Osteoblast (primary cell): ENCODE results near the gene CBLB. TPM values are rescaled to one million over a fixed set of nuclear protein-coding genes. Genes with fewer than 3 reads are reported as not detected.

Experiments
- DNase-seq: peaks from one replicate; pipeline ENCODE4 v3.0.0; 2011; ENCODE audit warnings: low spot score, mixed read lengths; ENCODE audit not compliant: insufficient read length; ENCODE audit errors: missing footprints
- H2AFZ ChIP-seq: 2 replicates; pipeline ENCODE4 v1.6.0; 2011; ENCODE audit warnings: mild to moderate bottlenecking, low read length
- H3K27ac ChIP-seq: 2 replicates; pipeline ENCODE4 v1.5.1; 2011; ENCODE audit warnings: mild to moderate bottlenecking, low read depth, low read length, moderate library complexity
- H3K27me3 ChIP-seq: 2 replicates; pipeline ENCODE4 v1.6.0; 2012; ENCODE audit warnings: mild to moderate bottlenecking, control low read depth, inconsistent platforms, low read length, moderate library complexity; ENCODE audit not compliant: insufficient read depth
- H3K36me3 ChIP-seq: 2 replicates; pipeline ENCODE4 v1.5.1; 2011; ENCODE audit warnings: mild to moderate bottlenecking, low read length, control low read depth, moderate library complexity; ENCODE audit not compliant: insufficient read depth
- H3K4me1 ChIP-seq: 2 replicates; pipeline ENCODE4 v1.5.1; 2011; ENCODE audit warnings: mild to moderate bottlenecking, low read length, control low read depth, moderate library complexity; ENCODE audit not compliant: insufficient read depth
- H3K4me2 ChIP-seq: 2 replicates; pipeline ENCODE4 v1.6.0; 2011; ENCODE audit warnings: mild to moderate bottlenecking, low read length; ENCODE audit not compliant: insufficient read depth
- H3K4me3 ChIP-seq: fragments of 200-600 bp; sonication (generic); 3 replicates; pipeline ENCODE4 v1.5.1; 2012; ENCODE audit warnings: mild to moderate bottlenecking, low read length, inconsistent platforms; ENCODE audit not compliant: insufficient read depth
- H3K79me2 ChIP-seq: 2 replicates; pipeline ENCODE4 v1.6.0; 2012; ENCODE audit warnings: mild to moderate bottlenecking, low read length, control low read depth, inconsistent platforms; ENCODE audit not compliant: insufficient read depth
- H3K9me3 ChIP-seq: 2 replicates; pipeline ENCODE4 v1.5.1; 2011; ENCODE audit warnings: low read depth, low read length, control low read depth
- H4K20me1 ChIP-seq: 2 replicates; pipeline ENCODE4 v1.6.0; 2012; ENCODE audit warnings: mild to moderate bottlenecking, low read length, control low read depth; ENCODE audit not compliant: insufficient read depth
- total RNA-seq: library from RNA; depleted of rRNA; stranded (reverse); fragments of >200 nt; gene quantifications from 2 replicates; pipeline ENCODE4 v1.2.3, GENCODE V29; 2012
- TF ChIP-seq, protein P1 (sequence below): IDR thresholded peaks from 2 replicates; pipeline ENCODE4 v1.5.1; 2011; ENCODE audit warnings: mild to moderate bottlenecking, low read depth, low read length, moderate library complexity; ENCODE audit errors: extremely low read depth

Gene CBLB
- total RNA-seq, 1 donor = 128 TPM

DNA sequence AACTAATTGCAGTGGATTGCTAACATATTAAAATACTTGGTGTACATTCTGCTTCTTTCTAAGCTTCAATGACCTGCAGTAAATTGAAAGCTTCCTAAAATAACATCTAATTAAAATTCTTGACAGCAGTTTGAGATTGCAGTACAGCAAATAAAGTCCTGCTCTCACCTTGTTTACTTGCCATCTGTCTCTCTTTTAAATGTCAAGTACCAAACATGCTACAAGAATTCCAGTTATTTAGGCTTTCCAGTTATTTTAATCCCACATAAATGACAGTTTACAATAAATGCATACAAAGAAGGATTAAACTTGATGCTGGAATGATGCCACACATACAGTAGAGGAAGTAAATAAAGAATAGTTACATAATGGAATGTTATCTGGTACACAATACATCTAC, 33.2 kb downstream of the CBLB start:
- no peak for DNase-seq
- H3K36me3 ChIP-seq = peaks cover 32% of the 10 kb centered on the region
- peak overlapping the region; percentile 72 for H3K27ac ChIP-seq
- no peaks in the 10 kb centered on the region for H3K9me3 ChIP-seq
- no peak overlapping the region for H3K4me3 ChIP-seq
- TF ChIP-seq, protein P1, sequence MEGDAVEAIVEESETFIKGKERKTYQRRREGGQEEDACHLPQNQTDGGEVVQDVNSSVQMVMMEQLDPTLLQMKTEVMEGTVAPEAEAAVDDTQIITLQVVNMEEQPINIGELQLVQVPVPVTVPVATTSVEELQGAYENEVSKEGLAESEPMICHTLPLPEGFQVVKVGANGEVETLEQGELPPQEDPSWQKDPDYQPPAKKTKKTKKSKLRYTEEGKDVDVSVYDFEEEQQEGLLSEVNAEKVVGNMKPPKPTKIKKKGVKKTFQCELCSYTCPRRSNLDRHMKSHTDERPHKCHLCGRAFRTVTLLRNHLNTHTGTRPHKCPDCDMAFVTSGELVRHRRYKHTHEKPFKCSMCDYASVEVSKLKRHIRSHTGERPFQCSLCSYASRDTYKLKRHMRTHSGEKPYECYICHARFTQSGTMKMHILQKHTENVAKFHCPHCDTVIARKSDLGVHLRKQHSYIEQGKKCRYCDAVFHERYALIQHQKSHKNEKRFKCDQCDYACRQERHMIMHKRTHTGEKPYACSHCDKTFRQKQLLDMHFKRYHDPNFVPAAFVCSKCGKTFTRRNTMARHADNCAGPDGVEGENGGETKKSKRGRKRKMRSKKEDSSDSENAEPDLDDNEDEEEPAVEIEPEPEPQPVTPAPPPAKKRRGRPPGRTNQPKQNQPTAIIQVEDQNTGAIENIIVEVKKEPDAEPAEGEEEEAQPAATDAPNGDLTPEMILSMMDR = no peak
- peaks cover 83% of the 10 kb centered on the region for H3K79me2 ChIP-seq
- H2AFZ ChIP-seq = no peak overlapping the region
- peaks cover 5% of the 10 kb centered on the region for H4K20me1 ChIP-seq
- H3K27me3 ChIP-seq = no peaks in the 10 kb centered on the region
- peaks cover 49% of the 10 kb centered on the region for H3K4me1 ChIP-seq
- no peak overlapping the region for H3K4me2 ChIP-seq

DNA sequence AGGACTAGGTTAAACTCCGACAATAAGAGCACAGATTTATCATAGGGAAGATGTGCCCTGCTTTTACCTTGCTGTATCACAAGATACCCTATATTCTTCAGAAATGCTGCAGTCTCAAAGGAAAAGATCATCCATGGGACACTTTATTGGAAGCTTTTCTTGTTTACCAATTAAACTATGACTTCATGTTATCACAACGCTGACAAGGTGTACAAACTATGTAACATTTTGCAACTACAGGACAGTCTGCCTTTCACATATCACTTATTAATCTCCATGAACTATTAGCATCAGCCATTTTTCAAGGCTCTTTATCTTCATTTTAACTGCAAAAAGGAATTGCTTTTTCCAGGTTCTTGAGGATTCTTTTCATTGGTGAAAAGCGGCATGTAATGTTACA, 34.0 kb downstream of the CBLB start:
- peaks cover 82% of the 10 kb centered on the region for H3K79me2 ChIP-seq
- H3K27ac ChIP-seq = peak overlapping the region; percentile 72
- no peak overlapping the region for H2AFZ ChIP-seq
- TF ChIP-seq, protein P1 = no peak
- no peak overlapping the region for H3K4me3 ChIP-seq
- no peaks in the 10 kb centered on the region for H3K27me3 ChIP-seq
- H3K9me3 ChIP-seq = no peaks in the 10 kb centered on the region
- H3K4me2 ChIP-seq = no peak overlapping the region
- DNase-seq = no peak
- H3K4me1 ChIP-seq = peaks cover 52% of the 10 kb centered on the region
- peaks cover 28% of the 10 kb centered on the region for H3K36me3 ChIP-seq
- H4K20me1 ChIP-seq = peaks cover 5% of the 10 kb centered on the region

DNA sequence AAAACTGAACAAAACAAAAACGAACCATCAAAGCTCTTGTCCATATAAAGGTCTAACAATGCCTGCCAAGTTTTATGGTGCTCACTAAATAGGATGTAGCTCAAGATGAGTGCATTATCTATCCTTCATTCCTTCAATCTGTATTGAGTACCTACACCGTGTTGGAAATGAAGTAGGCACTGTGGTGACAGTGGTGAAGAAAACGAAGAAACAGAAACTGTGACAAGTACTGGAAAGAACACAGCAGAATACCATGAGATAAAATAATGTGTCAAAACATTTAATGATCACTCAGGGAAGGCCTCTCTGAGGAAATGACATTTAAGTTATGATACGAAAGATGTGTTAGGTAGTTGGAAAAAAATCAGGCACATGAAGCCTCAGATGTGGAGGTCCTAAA, 36.2 kb downstream of the CBLB start:
- no peaks in the 10 kb centered on the region for H3K27me3 ChIP-seq

DNA sequence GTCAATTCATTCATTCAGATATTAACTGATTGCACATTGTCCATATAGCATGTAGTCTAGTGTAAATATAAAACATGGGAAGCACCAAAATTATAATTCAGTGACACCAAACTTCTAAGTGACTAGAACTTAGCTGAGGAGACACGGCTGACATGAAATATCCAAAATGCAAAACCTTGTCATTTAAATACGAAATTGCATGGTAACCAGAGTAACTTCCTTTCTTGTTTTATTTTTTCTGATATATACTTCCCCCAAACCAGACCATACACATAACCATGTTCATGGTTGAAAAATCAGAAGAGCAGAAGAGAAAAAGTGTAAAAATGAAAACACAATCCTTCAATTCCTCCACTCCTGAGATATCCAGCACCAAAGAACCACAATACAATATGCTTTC, 38.0 kb downstream of the CBLB start:
- Histone ChIP-seq H2AFZ (no peak overlapping the region), H3K27ac (peak overlapping the region; percentile 90), H3K36me3 (peaks cover 24% of the 10 kb centered on the region), H3K27me3 (no peaks in the 10 kb centered on the region), H3K4me1 (peaks cover 53% of the 10 kb centered on the region), H4K20me1 (peaks cover 5% of the 10 kb centered on the region), H3K79me2 (peaks cover 91% of the 10 kb centered on the region), H3K4me3 (no peak overlapping the region), H3K4me2 (no peak overlapping the region), H3K9me3 (no peaks in the 10 kb centered on the region)
- DNase-seq = no peak
- TF ChIP-seq, protein P1 = no peak

More for the DNA sequence above, 36.2 kb downstream of the CBLB start:
- no peak overlapping the region for H3K4me3 ChIP-seq
- H3K4me2 ChIP-seq = no peak overlapping the region
- TF ChIP-seq, protein P1 = no peak
- DNase-seq = no peak
- H3K9me3 ChIP-seq = no peaks in the 10 kb centered on the region
- H3K79me2 ChIP-seq = peaks cover 82% of the 10 kb centered on the region
- no peak overlapping the region for H2AFZ ChIP-seq
- peaks cover 16% of the 10 kb centered on the region for H3K36me3 ChIP-seq
- peaks cover 55% of the 10 kb centered on the region for H3K4me1 ChIP-seq
- H3K27ac ChIP-seq = no peak overlapping the region
- peaks cover 5% of the 10 kb centered on the region for H4K20me1 ChIP-seq
